Measurements from ENCODE around the gene SLC9A2. TPM values are rescaled to one million over a fixed set of nuclear protein-coding genes. Genes with fewer than 3 reads are reported as not detected.

Gene SLC9A2
- total and polyA plus RNA-seq, 10 of the 15 experiments (the other 5 are each of a cell fraction or from before 2014, with no cell fraction given): 0.13 to 1.2 (median 0.79) TPM

DNA sequence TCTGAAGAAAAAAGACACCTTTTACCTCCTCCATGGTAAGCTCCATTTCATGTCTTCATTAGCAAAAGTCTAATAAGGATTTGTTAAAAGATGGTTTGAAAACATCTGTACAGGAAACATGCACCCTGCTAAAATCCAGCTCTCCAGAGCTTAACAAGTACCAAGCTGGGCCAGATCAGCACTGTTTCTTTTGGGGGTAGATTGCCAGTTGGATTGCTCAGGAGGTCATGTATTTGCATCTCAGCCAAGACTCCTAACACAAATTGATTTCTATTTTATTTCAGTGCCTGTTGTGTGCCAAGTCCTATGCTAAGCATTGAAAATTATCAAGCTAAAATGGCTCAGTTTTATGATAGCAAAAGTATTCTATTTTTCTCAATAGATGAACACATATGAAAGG is 139.1 kb downstream of the SLC9A2 start (continued):
- TF ChIP-seq, protein P1, sequence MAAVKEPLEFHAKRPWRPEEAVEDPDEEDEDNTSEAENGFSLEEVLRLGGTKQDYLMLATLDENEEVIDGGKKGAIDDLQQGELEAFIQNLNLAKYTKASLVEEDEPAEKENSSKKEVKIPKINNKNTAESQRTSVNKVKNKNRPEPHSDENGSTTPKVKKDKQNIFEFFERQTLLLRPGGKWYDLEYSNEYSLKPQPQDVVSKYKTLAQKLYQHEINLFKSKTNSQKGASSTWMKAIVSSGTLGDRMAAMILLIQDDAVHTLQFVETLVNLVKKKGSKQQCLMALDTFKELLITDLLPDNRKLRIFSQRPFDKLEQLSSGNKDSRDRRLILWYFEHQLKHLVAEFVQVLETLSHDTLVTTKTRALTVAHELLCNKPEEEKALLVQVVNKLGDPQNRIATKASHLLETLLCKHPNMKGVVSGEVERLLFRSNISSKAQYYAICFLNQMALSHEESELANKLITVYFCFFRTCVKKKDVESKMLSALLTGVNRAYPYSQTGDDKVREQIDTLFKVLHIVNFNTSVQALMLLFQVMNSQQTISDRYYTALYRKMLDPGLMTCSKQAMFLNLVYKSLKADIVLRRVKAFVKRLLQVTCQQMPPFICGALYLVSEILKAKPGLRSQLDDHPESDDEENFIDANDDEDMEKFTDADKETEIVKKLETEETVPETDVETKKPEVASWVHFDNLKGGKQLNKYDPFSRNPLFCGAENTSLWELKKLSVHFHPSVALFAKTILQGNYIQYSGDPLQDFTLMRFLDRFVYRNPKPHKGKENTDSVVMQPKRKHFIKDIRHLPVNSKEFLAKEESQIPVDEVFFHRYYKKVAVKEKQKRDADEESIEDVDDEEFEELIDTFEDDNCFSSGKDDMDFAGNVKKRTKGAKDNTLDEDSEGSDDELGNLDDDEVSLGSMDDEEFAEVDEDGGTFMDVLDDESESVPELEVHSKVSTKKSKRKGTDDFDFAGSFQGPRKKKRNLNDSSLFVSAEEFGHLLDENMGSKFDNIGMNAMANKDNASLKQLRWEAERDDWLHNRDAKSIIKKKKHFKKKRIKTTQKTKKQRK (IDR thresholded peaks at IDR 0.05; ENCODE audit: low read depth, low read length): no peak
- TF ChIP-seq FOXM1 (IDR thresholded peaks at IDR 0.05; ENCODE audit: low read depth, low read length): no peak

Other genes with a start within 250 kb of the SLC9A2 start
- 0.65 and 0.85 TPM in 2 replicates for gene IL18RAP, start 196.4 kb upstream of the SLC9A2 start, total RNA-seq (2014; rRNA removed)
- gene IL18RAP, start 196.4 kb upstream of the SLC9A2 start, total RNA-seq (2014; rRNA removed; fragmentation: Illumina TruSeq; extraction: Trizol): 1.0 and 1.3 TPM in 2 replicates
- gene IL18RAP, start 196.4 kb upstream of the SLC9A2 start, total RNA-seq (2021): 0.54 and 1.4 TPM in 2 replicates
- 1.6 and 3.4 TPM in 2 replicates for gene IL18RAP, start 196.4 kb upstream of the SLC9A2 start, polyA plus RNA-seq (2011; rRNA removed)
- gene IL18RAP, start 196.4 kb upstream of the SLC9A2 start, polyA plus RNA-seq (2014; fragmentation: Illumina TruSeq; extraction: Trizol): 0.75 and 1.4 TPM in 2 replicates
- under 1 TPM; 0.37 to 0.53 TPM for gene IL18RAP, start 196.4 kb upstream of the SLC9A2 start, polyA plus RNA-seq (2014; fragmentation: Nextera tagmentation; extraction: Ambion mirVana)
- gene IL18RAP, start 196.4 kb upstream of the SLC9A2 start, polyA plus RNA-seq (2014; rRNA removed): 0.64 and 0.86 TPM in 2 replicates
- gene IL18RAP, start 196.4 kb upstream of the SLC9A2 start, polyA plus RNA-seq (2016; fragmentation: Nextera tagmentation; extraction: Ambion mirVana): 1 to 10 TPM in 1 of 2 experiments, not detected in 1; 1.1 TPM
- gene SLC9A4, start 146.3 kb upstream of the SLC9A2 start, total RNA-seq (2014; rRNA removed): not detected in 2 replicates
- gene SLC9A4, start 146.3 kb upstream of the SLC9A2 start, total RNA-seq (2014; rRNA removed; fragmentation: Illumina TruSeq; extraction: Trizol): not detected in 2 replicates
- 0.05 and 0.10 TPM in 2 replicates for gene SLC9A4, start 146.3 kb upstream of the SLC9A2 start, total RNA-seq (2021)
- not detected in 2 replicates for gene SLC9A4, start 146.3 kb upstream of the SLC9A2 start, polyA plus RNA-seq (2011; rRNA removed)
- not detected in 2 replicates for gene SLC9A4, start 146.3 kb upstream of the SLC9A2 start, polyA plus RNA-seq (2014; fragmentation: Illumina TruSeq; extraction: Trizol)
- gene SLC9A4, start 146.3 kb upstream of the SLC9A2 start, polyA plus RNA-seq (2014; fragmentation: Nextera tagmentation; extraction: Ambion mirVana): not detected
- gene SLC9A4, start 146.3 kb upstream of the SLC9A2 start, polyA plus RNA-seq (2014; rRNA removed): not detected in 2 replicates
- not detected for gene SLC9A4, start 146.3 kb upstream of the SLC9A2 start, polyA plus RNA-seq (2016; fragmentation: Nextera tagmentation; extraction: Ambion mirVana)
- gene TMEM182, start 142.5 kb downstream of the SLC9A2 start, total RNA-seq (2014; rRNA removed): 1.9 and 4.3 TPM in 2 replicates
- gene TMEM182, start 142.5 kb downstream of the SLC9A2 start, total RNA-seq (2014; rRNA removed; fragmentation: Illumina TruSeq; extraction: Trizol): 2.9 and 3.0 TPM in 2 replicates
- gene TMEM182, start 142.5 kb downstream of the SLC9A2 start, total RNA-seq (2021): 3.3 and 3.7 TPM in 2 replicates
- 5.2 and 5.4 TPM in 2 replicates for gene TMEM182, start 142.5 kb downstream of the SLC9A2 start, polyA plus RNA-seq (2011; rRNA removed)
- gene TMEM182, start 142.5 kb downstream of the SLC9A2 start, polyA plus RNA-seq (2014; fragmentation: Illumina TruSeq; extraction: Trizol): 4.2 and 6.7 TPM in 2 replicates
- gene TMEM182, start 142.5 kb downstream of the SLC9A2 start, polyA plus RNA-seq (2014; fragmentation: Nextera tagmentation; extraction: Ambion mirVana): 1 to 10 TPM; 2.3 to 3.0 TPM
- 1.8 and 2.7 TPM in 2 replicates for gene TMEM182, start 142.5 kb downstream of the SLC9A2 start, polyA plus RNA-seq (2014; rRNA removed)
- gene TMEM182, start 142.5 kb downstream of the SLC9A2 start, polyA plus RNA-seq (2016; fragmentation: Nextera tagmentation; extraction: Ambion mirVana): 1 to 10 TPM; 4.7 to 5.0 TPM

Data from GM12878 (cell line).